Measurements from ENCODE around the gene PKD1L1. TPM values are rescaled to one million over a fixed set of nuclear protein-coding genes. Genes with fewer than 3 reads are reported as not detected.

The PKD1L1 gene
- total RNA-seq, 6 donors from 2014 or later, result 0.46 to 4.8 (median 0.75) TPM

DNA sequence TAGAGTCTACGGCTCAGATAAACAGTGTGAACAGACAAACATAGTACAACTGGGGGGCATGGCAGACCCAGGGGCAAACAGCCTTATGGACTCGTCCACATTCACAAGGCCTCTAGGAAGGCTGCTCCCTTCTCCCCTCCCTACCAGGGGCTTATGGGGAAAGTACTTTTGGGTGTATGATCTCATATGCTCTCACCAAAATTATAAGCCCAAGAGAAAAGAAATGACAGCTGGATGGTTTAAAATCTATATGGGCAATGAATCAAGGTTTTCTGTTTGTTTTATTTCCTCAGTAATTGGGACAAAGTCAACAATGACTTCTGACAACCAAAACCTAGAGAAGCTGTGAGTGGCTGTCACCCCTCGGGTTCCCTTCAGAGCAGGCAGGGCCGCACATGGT is 144.4 kb downstream of the PKD1L1 start:
- ATAC-seq (ENCODE audit: low FRiP score in 2 of 2), result no peak
- TF ChIP-seq, protein P1, sequence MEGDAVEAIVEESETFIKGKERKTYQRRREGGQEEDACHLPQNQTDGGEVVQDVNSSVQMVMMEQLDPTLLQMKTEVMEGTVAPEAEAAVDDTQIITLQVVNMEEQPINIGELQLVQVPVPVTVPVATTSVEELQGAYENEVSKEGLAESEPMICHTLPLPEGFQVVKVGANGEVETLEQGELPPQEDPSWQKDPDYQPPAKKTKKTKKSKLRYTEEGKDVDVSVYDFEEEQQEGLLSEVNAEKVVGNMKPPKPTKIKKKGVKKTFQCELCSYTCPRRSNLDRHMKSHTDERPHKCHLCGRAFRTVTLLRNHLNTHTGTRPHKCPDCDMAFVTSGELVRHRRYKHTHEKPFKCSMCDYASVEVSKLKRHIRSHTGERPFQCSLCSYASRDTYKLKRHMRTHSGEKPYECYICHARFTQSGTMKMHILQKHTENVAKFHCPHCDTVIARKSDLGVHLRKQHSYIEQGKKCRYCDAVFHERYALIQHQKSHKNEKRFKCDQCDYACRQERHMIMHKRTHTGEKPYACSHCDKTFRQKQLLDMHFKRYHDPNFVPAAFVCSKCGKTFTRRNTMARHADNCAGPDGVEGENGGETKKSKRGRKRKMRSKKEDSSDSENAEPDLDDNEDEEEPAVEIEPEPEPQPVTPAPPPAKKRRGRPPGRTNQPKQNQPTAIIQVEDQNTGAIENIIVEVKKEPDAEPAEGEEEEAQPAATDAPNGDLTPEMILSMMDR (IDR thresholded peaks at IDR 0.05), result no peak
- TF ChIP-seq POLR2A (IDR thresholded peaks at IDR 0.05) (no peak), POLR2AphosphoS5 (IDR thresholded peaks at IDR 0.05) (no peak), EP300 (IDR thresholded peaks at IDR 0.05) (no peak)
- Histone ChIP-seq H3K36me3 (no peaks in the 10 kb centered on the region), H3K27me3 (no peaks in the 10 kb centered on the region), H3K4me1 (peaks cover 19 to 28% (median 21%) of the 10 kb centered on the region in 4 donors), H3K27ac (no peak overlapping the region), H3K9me3 (no peaks in the 10 kb centered on the region), H3K4me3 (no peak overlapping the region)
- no peak for DNase-seq
- 83 to 87% methylated on average over 4 of the region's 4 CpGs for WGBS, 2 donors

DNA sequence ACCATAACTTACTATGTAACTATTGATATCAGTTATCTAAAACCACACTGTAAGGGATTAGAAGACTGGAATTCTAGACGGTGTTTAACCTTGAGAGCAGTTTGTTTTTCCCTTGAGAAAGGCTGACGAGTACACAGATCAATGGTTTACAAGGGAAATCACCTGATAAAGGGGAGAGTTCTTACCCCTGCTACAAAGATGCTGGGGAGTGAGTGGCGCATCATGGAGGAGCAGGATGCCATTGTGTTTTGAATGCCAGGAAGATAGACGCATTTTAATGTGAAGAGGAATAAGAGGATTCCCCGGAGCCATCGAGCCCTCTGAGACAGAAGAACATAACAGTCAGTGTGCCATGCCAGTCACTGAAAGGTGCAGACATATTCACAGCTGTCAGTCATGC is 145.2 kb downstream of the PKD1L1 start:
- no peak for ATAC-seq (ENCODE audit: low FRiP score in 2 of 2)
- H3K27me3 ChIP-seq, result no peaks in the 10 kb centered on the region
- WGBS, 2 donors, result 72 to 81% methylated on average over 6 of the region's 6 CpGs

DNA sequence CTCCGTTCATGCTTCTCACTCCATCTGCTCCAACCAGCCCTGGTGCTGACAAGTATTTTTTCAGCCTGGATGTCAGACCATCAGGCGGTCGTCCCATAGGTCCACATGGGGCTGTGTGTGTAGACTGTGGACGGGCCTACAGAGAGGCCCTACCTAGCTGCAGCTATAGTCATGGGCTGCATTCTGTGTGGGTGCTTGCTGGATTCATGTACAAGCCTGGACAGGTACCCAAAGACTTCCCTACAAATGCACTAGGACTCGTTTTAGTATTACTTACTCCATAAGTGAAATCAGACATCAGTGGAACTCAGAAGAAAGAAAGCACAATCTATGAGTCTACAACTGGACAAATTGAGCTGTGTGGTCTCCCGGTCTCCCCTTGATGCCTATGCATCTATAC is 146.8 kb downstream of the PKD1L1 start:
- no peak for TF ChIP-seq POLR2AphosphoS5 (IDR thresholded peaks at IDR 0.05)
- TF ChIP-seq POLR2A (IDR thresholded peaks at IDR 0.05), result no peak
- TF ChIP-seq EP300 (IDR thresholded peaks at IDR 0.05), result no peak
- TF ChIP-seq, protein P1 (IDR thresholded peaks at IDR 0.05), result no peak
- DNase-seq (no peak), ATAC-seq (ENCODE audit: low FRiP score in 2 of 2) (no peak)
- 86 to 93% methylated on average over 3 to 6 of the region's 6 CpGs for WGBS, 2 donors
- no peak overlapping the region for H3K4me3 ChIP-seq
- no peaks in the 10 kb centered on the region for H3K36me3 ChIP-seq
- no peaks in the 10 kb centered on the region for H3K27me3 ChIP-seq
- no peaks in the 10 kb centered on the region for H3K9me3 ChIP-seq
- H3K27ac ChIP-seq, result no peak overlapping the region
- peaks cover 8 to 10% (median 8%) of the 10 kb centered on the region in 4 donors for H3K4me1 ChIP-seq

More for the DNA sequence above, 145.2 kb downstream of the PKD1L1 start:
- H3K4me1 ChIP-seq, result peaks cover 19 to 24% (median 21%) of the 10 kb centered on the region in 4 donors
- H3K4me3 ChIP-seq, result no peak overlapping the region
- no peaks in the 10 kb centered on the region for H3K9me3 ChIP-seq
- DNase-seq, result no peak
- TF ChIP-seq POLR2AphosphoS5 (IDR thresholded peaks at IDR 0.05) (no peak), EP300 (IDR thresholded peaks at IDR 0.05) (no peak), POLR2A (IDR thresholded peaks at IDR 0.05) (no peak)
- TF ChIP-seq, protein P1 (IDR thresholded peaks at IDR 0.05), result no peak
- no peaks in the 10 kb centered on the region for H3K36me3 ChIP-seq
- H3K27ac ChIP-seq, result no peak overlapping the region

DNA sequence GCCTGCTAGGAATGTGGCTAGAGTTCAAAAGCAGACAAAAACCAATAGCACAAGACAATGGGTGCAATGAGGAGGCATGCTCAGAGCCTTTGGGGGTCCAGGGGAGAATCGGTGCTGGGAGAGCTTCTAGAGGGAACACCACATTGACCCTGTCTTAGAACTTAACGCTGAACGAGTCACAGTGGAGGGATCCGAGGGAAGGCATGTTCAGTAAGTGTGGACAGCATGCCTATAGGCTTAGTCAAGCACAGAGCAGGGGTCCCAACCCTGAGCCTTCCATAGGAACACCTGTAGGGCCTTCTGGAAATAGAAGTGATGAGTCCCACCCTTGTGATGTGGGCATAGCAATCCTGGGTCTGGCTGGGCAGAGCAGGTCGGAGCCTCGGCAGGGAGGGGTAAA is 148.7 kb downstream of the PKD1L1 start:
- no peaks in the 10 kb centered on the region for H3K36me3 ChIP-seq
- no peak for DNase-seq
- TF ChIP-seq EP300 (IDR thresholded peaks at IDR 0.05) (no peak), POLR2A (IDR thresholded peaks at IDR 0.05) (no peak), POLR2AphosphoS5 (IDR thresholded peaks at IDR 0.05) (no peak)
- TF ChIP-seq, protein P1 (IDR thresholded peaks at IDR 0.05), result no peak
- H3K9me3 ChIP-seq, result no peaks in the 10 kb centered on the region
- WGBS, 2 donors, result 91 to 94% methylated on average over 6 of the region's 6 CpGs
- H3K27me3 ChIP-seq, result no peaks in the 10 kb centered on the region
- H3K4me3 ChIP-seq, result no peak overlapping the region
- H3K27ac ChIP-seq, result no peak overlapping the region
- no peak for ATAC-seq (ENCODE audit: low FRiP score in 2 of 2)
- H3K4me1 ChIP-seq, result no peaks in the 10 kb centered on the region

DNA sequence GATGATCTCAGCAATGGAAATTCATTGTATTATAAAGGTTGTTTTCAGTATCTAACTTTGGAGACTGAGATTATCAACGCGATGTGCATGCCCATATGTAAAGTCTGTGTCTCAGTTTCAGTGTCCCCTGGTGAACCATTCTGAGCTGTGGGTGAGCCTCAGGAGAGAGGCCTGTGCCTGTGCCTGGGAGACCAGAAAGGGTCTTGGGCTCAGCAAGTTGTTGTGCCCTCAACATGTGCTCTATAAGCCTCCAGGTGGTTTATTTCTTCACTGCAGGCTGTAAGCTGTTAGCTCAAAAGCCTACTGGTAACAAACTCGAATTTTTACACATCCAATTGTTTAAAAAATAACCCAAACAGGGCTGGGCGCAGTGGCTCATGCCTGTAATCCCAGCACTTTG is 151.9 kb downstream of the PKD1L1 start:
- Histone ChIP-seq H3K9me3 (no peaks in the 10 kb centered on the region), H3K27ac (no peak overlapping the region), H3K4me1 (no peaks in the 10 kb centered on the region), H3K27me3 (no peaks in the 10 kb centered on the region), H3K4me3 (no peak overlapping the region), H3K36me3 (no peaks in the 10 kb centered on the region)
- DNase-seq, result no peak
- TF ChIP-seq POLR2AphosphoS5 (IDR thresholded peaks at IDR 0.05) (no peak), POLR2A (IDR thresholded peaks at IDR 0.05) (no peak), EP300 (IDR thresholded peaks at IDR 0.05) (no peak)
- TF ChIP-seq, protein P1 (IDR thresholded peaks at IDR 0.05), result no peak
- WGBS, 2 donors, result 78 to 87% methylated on average over 4 of the region's 4 CpGs
- no peak for ATAC-seq (ENCODE audit: low FRiP score in 2 of 2)
